Fibroblast of lung (primary cell): ENCODE measurements around the gene DUS3L. TPM values are rescaled to one million over a fixed set of nuclear protein-coding genes. Genes with fewer than 3 reads are reported as not detected.

Source experiments
- DNase-seq, 2 donors: peaks; one replicate each; pipeline versions ENCODE4 v3.0.0 to v3.0.0-alpha.2; 2010; ENCODE audit warnings: low read depth in 2 of 2
- H2AFZ ChIP-seq: 2 replicates; pipeline ENCODE4 v1.5.1; 2012; ENCODE audit warnings: low read length, control low read depth, inconsistent platforms
- H3K27ac ChIP-seq: 2 replicates; pipeline ENCODE4 v1.5.1; 2011; ENCODE audit warnings: low read length, control low read depth; ENCODE audit not compliant: insufficient read depth
- H3K27me3 ChIP-seq: 2 replicates; pipeline ENCODE4 v1.5.1; 2011; ENCODE audit warnings: mild to moderate bottlenecking, low read length; ENCODE audit not compliant: control insufficient read depth, insufficient read depth
- H3K36me3 ChIP-seq: 2 replicates; pipeline ENCODE4 v1.5.1; 2011; ENCODE audit warnings: low read length; ENCODE audit not compliant: control insufficient read depth, insufficient read depth
- H3K4me1 ChIP-seq: 2 replicates; pipeline ENCODE4 v1.5.1; 2011; ENCODE audit warnings: low read length; ENCODE audit not compliant: control insufficient read depth, insufficient read depth; ENCODE audit errors: extremely low read depth
- H3K4me2 ChIP-seq: 2 replicates; pipeline ENCODE4 v1.5.1; 2011; ENCODE audit warnings: low read length, control low read depth; ENCODE audit not compliant: insufficient read depth; ENCODE audit errors: extremely low read depth
- H3K4me3 ChIP-seq, 4 experiments: fragments of 200-600 bp in 1 of 4; sonication (generic) in 1 of 4; replicated peaks in 1 of 4; 2 replicates each; pipeline ENCODE4 v1.5.1; 2011 to 2016; ENCODE audit warnings: low read length in 4 of 4, low read depth in 3 of 4, mild to moderate bottlenecking in 3 of 4, control low read depth in 2 of 4, inconsistent platforms in 1 of 4, mixed read lengths in 1 of 4; ENCODE audit not compliant: insufficient read depth in 1 of 4; ENCODE audit errors: control extremely low read depth in 1 of 4
- H3K79me2 ChIP-seq: 2 replicates; pipeline ENCODE4 v1.5.1; 2012; ENCODE audit warnings: mild to moderate bottlenecking, low read length, inconsistent platforms; ENCODE audit not compliant: control insufficient read depth, insufficient read depth
- H3K9ac ChIP-seq: 2 replicates; pipeline ENCODE4 v1.5.1; 2011; ENCODE audit warnings: mild to moderate bottlenecking, low read length, control low read depth; ENCODE audit not compliant: insufficient read depth
- H3K9me3 ChIP-seq: 2 replicates; pipeline ENCODE4 v1.5.1; 2012; ENCODE audit warnings: low read depth, low read length; ENCODE audit not compliant: control insufficient read depth, insufficient read depth
- H4K20me1 ChIP-seq: 2 replicates; pipeline ENCODE4 v1.5.1; 2011; ENCODE audit warnings: low read length; ENCODE audit not compliant: control insufficient read depth, insufficient read depth; ENCODE audit errors: extremely low read depth
- EZH2 ChIP-seq: IDR thresholded peaks from 2 replicates; pipeline ENCODE4 v1.5.1; 2012; ENCODE audit warnings: low read length, control low read depth, mild to moderate bottlenecking; ENCODE audit errors: missing control alignments
- polyA plus RNA-seq, 2 donors: library from polyadenylated mRNA; depleted of rRNA in 1 of 2; stranded (reverse) in 1 of 2; unstranded in 1 of 2; fragments of >200 nt; gene quantifications; 2 replicates each; pipeline ENCODE4 v1.2.1, GENCODE V29; 2011 to 2012; ENCODE audit warnings: missing spikeins in 1 of 2
- total RNA-seq: library from RNA; depleted of rRNA; stranded (reverse); fragments of >200 nt; gene quantifications from 2 replicates; pipeline ENCODE4 v1.2.1, GENCODE V29; 2014
- TF ChIP-seq, protein P1 (sequence below), 2 donors: IDR thresholded peaks in 1 of 2; conservative IDR thresholded peaks in 1 of 2; 1 replicate in 1 of 2; 2 replicates in 1 of 2; pipeline ENCODE4 v1.5.1; 2011 to 2012; ENCODE audit warnings: low read length in 2 of 2, control low read depth in 1 of 2, inconsistent platforms in 1 of 2, low read depth in 1 of 2, mild to moderate bottlenecking in 1 of 2

Gene DUS3L
- total and polyA plus RNA-seq, 2 donors (not counting 1 experiment from before 2014, with no cell fraction given) = 8.8 to 18.7 TPM

DNA sequence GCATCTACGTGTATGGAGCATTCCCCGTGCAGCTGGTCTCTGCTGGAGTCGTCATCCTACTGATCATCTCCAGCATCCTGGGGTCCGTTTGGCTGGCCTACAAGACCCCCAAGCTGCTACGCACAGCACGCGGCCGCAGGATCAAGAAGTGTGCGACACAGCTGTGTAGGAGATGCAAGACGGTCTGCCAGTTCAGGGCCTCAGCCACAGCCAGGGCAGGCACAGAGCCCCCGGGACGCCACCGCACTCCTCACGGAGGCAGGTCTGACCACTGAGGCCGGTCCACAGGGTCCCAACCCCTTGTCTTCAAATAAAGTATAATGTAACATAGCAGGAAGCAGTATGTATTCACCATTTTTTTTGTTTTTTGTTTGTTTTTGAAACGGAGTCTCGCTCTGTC is 12.6 kb downstream of the DUS3L start:
- Histone ChIP-seq H3K36me3 (no peaks in the 10 kb centered on the region), H4K20me1 (no peaks in the 10 kb centered on the region), H3K4me2 (no peak overlapping the region), H3K79me2 (no peaks in the 10 kb centered on the region), H3K9me3 (no peaks in the 10 kb centered on the region), H3K9ac (no peak overlapping the region), H3K4me3 (no peak overlapping the region), H3K4me1 (no peaks in the 10 kb centered on the region), H2AFZ (no peak overlapping the region), H3K27me3 (no peaks in the 10 kb centered on the region), H3K27ac (no peak overlapping the region)
- DNase-seq = no peak
- TF ChIP-seq, protein P1, sequence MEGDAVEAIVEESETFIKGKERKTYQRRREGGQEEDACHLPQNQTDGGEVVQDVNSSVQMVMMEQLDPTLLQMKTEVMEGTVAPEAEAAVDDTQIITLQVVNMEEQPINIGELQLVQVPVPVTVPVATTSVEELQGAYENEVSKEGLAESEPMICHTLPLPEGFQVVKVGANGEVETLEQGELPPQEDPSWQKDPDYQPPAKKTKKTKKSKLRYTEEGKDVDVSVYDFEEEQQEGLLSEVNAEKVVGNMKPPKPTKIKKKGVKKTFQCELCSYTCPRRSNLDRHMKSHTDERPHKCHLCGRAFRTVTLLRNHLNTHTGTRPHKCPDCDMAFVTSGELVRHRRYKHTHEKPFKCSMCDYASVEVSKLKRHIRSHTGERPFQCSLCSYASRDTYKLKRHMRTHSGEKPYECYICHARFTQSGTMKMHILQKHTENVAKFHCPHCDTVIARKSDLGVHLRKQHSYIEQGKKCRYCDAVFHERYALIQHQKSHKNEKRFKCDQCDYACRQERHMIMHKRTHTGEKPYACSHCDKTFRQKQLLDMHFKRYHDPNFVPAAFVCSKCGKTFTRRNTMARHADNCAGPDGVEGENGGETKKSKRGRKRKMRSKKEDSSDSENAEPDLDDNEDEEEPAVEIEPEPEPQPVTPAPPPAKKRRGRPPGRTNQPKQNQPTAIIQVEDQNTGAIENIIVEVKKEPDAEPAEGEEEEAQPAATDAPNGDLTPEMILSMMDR (conservative IDR thresholded peaks at IDR 0.05 in 1 of 2, IDR thresholded peaks at IDR 0.05 in 1 of 2; ENCODE audit: low read depth in 1 of 2, low read length in 2 of 2) = no peak
- no peak for TF ChIP-seq EZH2

DNA sequence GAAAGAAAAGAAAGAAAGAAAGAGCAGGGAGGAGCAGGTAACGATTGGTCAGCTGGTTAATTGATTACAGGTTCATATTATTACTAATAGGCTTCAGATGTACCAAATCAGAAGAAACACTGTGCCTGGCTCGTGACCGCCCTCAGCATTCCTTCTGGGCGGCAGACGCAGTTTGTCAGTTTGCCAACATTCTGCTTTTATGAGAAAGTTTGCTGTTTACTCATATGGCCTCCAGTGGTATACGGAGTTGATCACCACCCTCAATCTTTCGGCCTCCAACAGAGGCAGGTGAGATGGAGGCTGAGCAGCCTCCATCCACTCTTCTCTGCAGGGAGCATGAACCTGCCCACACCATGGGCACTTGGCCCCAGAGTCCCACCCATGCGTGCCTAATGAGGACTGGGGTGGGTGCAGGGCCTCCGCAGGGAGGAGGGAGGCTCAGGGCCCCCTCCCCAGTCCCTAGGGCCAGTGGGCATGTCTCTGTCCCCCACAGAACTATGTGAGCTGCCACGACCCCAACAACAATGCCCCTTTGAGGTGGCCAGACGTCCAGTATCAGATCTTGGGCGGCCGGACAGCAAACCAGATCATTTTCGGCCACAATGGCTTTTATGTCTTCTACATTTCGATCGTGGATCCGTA is 15.2 kb downstream of the DUS3L start:
- H3K4me2 ChIP-seq = no peak overlapping the region
- DNase-seq = peak; percentile 21 to 60
- H3K9me3 ChIP-seq = no peaks in the 10 kb centered on the region
- no peak overlapping the region for H2AFZ ChIP-seq
- H3K36me3 ChIP-seq = no peaks in the 10 kb centered on the region
- H3K79me2 ChIP-seq = no peaks in the 10 kb centered on the region
- no peaks in the 10 kb centered on the region for H3K4me1 ChIP-seq
- H3K27ac ChIP-seq = no peak overlapping the region
- H4K20me1 ChIP-seq = no peaks in the 10 kb centered on the region
- TF ChIP-seq, protein P1 (conservative IDR thresholded peaks at IDR 0.05 in 1 of 2, IDR thresholded peaks at IDR 0.05 in 1 of 2; ENCODE audit: low read depth in 1 of 2, low read length in 2 of 2) = no peak
- TF ChIP-seq EZH2 = no peak
- no peaks in the 10 kb centered on the region for H3K27me3 ChIP-seq
- no peak overlapping the region for H3K4me3 ChIP-seq
- H3K9ac ChIP-seq = no peak overlapping the region

GRCh38 chr19:5774921-5775320 is 16.0 kb downstream of the DUS3L start:
- Histone ChIP-seq H3K79me2 (no peaks in the 10 kb centered on the region), H3K4me2 (no peak overlapping the region), H2AFZ (no peak overlapping the region), H3K27ac (no peak overlapping the region), H3K4me3 (no peak overlapping the region), H3K27me3 (no peaks in the 10 kb centered on the region), H4K20me1 (no peaks in the 10 kb centered on the region), H3K9me3 (no peaks in the 10 kb centered on the region), H3K36me3 (no peaks in the 10 kb centered on the region), H3K4me1 (no peaks in the 10 kb centered on the region), H3K9ac (no peak overlapping the region)
- DNase-seq = no peak
- TF ChIP-seq, protein P1 (conservative IDR thresholded peaks at IDR 0.05 in 1 of 2, IDR thresholded peaks at IDR 0.05 in 1 of 2; ENCODE audit: low read depth in 1 of 2, low read length in 2 of 2) = no peak
- TF ChIP-seq EZH2 = no peak
